H9 (cell line): ENCODE results near the gene CARTPT. TPM values are rescaled to one million over a fixed set of nuclear protein-coding genes. Genes with fewer than 3 reads are reported as not detected.

ENCODE experiments used
- DNase-seq: peaks from one replicate; pipeline ENCODE4 v3.0.0-alpha.2; 2017
- H2AFZ ChIP-seq: one replicate; pipeline ENCODE4 v1.6.1; 2013; ENCODE audit warnings: mild to moderate bottlenecking, low read length, control low read depth, moderate library complexity
- H2AK5ac ChIP-seq: 2 replicates; pipeline ENCODE4 v1.6.1; 2013; ENCODE audit warnings: low read length, control low read depth, mixed read lengths; ENCODE audit not compliant: insufficient read length
- H2BK120ac ChIP-seq: one replicate; pipeline ENCODE4 v1.6.1; 2013; ENCODE audit warnings: low read depth, mild to moderate bottlenecking, low read length, control low read depth, inconsistent platforms; ENCODE audit not compliant: poor library complexity, severe bottlenecking
- H2BK12ac ChIP-seq: 2 replicates; pipeline ENCODE4 v1.6.1; 2013; ENCODE audit warnings: low read length, control low read depth, mixed read lengths, low read depth; ENCODE audit not compliant: insufficient read length
- H2BK15ac ChIP-seq: 2 replicates; pipeline ENCODE4 v1.6.1; 2013; ENCODE audit warnings: low read depth, low read length, control low read depth
- H2BK20ac ChIP-seq: one replicate; pipeline ENCODE4 v1.6.1; 2013; ENCODE audit warnings: low read depth, mild to moderate bottlenecking, low read length, control low read depth, inconsistent platforms; ENCODE audit not compliant: poor library complexity, severe bottlenecking
- H2BK5ac ChIP-seq: 2 replicates; pipeline ENCODE4 v1.6.1; 2013; ENCODE audit warnings: low read length, control low read depth, mixed read lengths; ENCODE audit not compliant: insufficient read length
- H3K14ac ChIP-seq: 2 replicates; pipeline ENCODE4 v1.6.1; 2013; ENCODE audit warnings: low read length, control low read depth; ENCODE audit not compliant: insufficient read depth
- H3K18ac ChIP-seq: 2 replicates; pipeline ENCODE4 v1.6.1; 2013; ENCODE audit warnings: low read depth, mild to moderate bottlenecking, mixed read lengths, low read length, control low read depth; ENCODE audit not compliant: insufficient read length
- H3K23ac ChIP-seq: 2 replicates; pipeline ENCODE4 v1.6.1; 2013; ENCODE audit warnings: low read length, control low read depth, mixed read lengths, low read depth; ENCODE audit not compliant: insufficient read length
- H3K23me2 ChIP-seq: 2 replicates; pipeline ENCODE4 v1.6.1; 2013; ENCODE audit warnings: low read depth, mild to moderate bottlenecking, mixed read lengths, low read length, control low read depth; ENCODE audit not compliant: insufficient read length, poor library complexity, severe bottlenecking
- H3K27ac ChIP-seq: 2 replicates; pipeline ENCODE4 v1.5.1; 2013; ENCODE audit warnings: low read length, control low read depth, mixed read lengths, low read depth; ENCODE audit not compliant: insufficient read length
- H3K27me3 ChIP-seq: 2 replicates; pipeline ENCODE4 v1.6.1; 2013; ENCODE audit warnings: low read length, control low read depth, inconsistent platforms; ENCODE audit not compliant: insufficient read depth
- H3K4ac ChIP-seq: 2 replicates; pipeline ENCODE4 v1.6.1; 2013; ENCODE audit warnings: low read depth, mild to moderate bottlenecking, control low read depth, inconsistent platforms, low read length, moderate library complexity
- H3K4me1 ChIP-seq: 2 replicates; pipeline ENCODE4 v1.6.1; 2013; ENCODE audit warnings: low read length, control low read depth, inconsistent platforms; ENCODE audit not compliant: insufficient read depth
- H3K4me2 ChIP-seq: 2 replicates; pipeline ENCODE4 v1.6.1; 2013; ENCODE audit warnings: low read length, control low read depth, mixed read lengths; ENCODE audit not compliant: insufficient read length, insufficient read depth
- H3K56ac ChIP-seq: 2 replicates; pipeline ENCODE4 v1.6.1; 2013; ENCODE audit warnings: low read depth, mild to moderate bottlenecking, mixed read lengths, low read length, control low read depth; ENCODE audit not compliant: insufficient read length
- H3K79me1 ChIP-seq: 2 replicates; pipeline ENCODE4 v1.6.1; 2013; ENCODE audit warnings: low read depth, mild to moderate bottlenecking, moderate library complexity, low read length, control low read depth, inconsistent platforms; ENCODE audit not compliant: insufficient read depth, poor library complexity, severe bottlenecking
- H3K79me2 ChIP-seq: 2 replicates; pipeline ENCODE4 v1.6.1; 2013; ENCODE audit warnings: low read length, control low read depth, inconsistent platforms; ENCODE audit not compliant: insufficient read depth
- H3K9ac ChIP-seq: 2 replicates; pipeline ENCODE4 v1.6.1; 2013; ENCODE audit warnings: low read length, control low read depth, mixed read lengths; ENCODE audit not compliant: insufficient read length; ENCODE audit errors: extremely low read depth
- H3K9me3 ChIP-seq: one replicate; pipeline ENCODE4 v1.6.1; 2013; ENCODE audit warnings: low read depth, low read length, inconsistent platforms; ENCODE audit not compliant: control insufficient read depth
- H3T11ph ChIP-seq: one replicate; pipeline ENCODE4 v1.6.1; 2013; ENCODE audit warnings: mild to moderate bottlenecking, low read length, control low read depth, inconsistent platforms
- H4K20me1 ChIP-seq: one replicate; pipeline ENCODE4 v1.6.1; 2013; ENCODE audit not compliant: control insufficient read depth, insufficient read length, insufficient read depth
- H4K5ac ChIP-seq: 2 replicates; pipeline ENCODE4 v1.6.1; 2013; ENCODE audit warnings: low read depth, mild to moderate bottlenecking, mixed read lengths, low read length, control low read depth; ENCODE audit not compliant: insufficient read length
- H4K8ac ChIP-seq: replicated peaks from 2 replicates; pipeline ENCODE4 v1.6.1; 2013; ENCODE audit warnings: low read length, control low read depth, mixed read lengths, low read depth; ENCODE audit not compliant: insufficient read length
- H4K91ac ChIP-seq: 2 replicates; pipeline ENCODE4 v1.6.1; 2013; ENCODE audit warnings: low read depth, mild to moderate bottlenecking, moderate library complexity, mixed read lengths, low read length, control low read depth; ENCODE audit not compliant: insufficient read length
- H3K27ac Mint-ChIP-seq, 3 experiments: 2 replicates in 2 of 3; 3 replicates in 1 of 3; pipeline ENCODE4 v1.8.0; 2020 to 2021; ENCODE audit warnings: mixed read lengths in 3 of 3, mild to moderate bottlenecking in 1 of 3, moderate library complexity in 1 of 3
- H3K27me3 Mint-ChIP-seq: 2 replicates; pipeline ENCODE4 v1.8.0; 2021; ENCODE audit warnings: low read depth, mild to moderate bottlenecking, moderate library complexity, mixed read lengths
- H3K36me3 Mint-ChIP-seq, 3 experiments: 2 replicates in 2 of 3; 3 replicates in 1 of 3; pipeline ENCODE4 v1.8.0; 2020 to 2021; ENCODE audit warnings: low read depth in 3 of 3, mixed read lengths in 3 of 3; ENCODE audit not compliant: insufficient read depth in 1 of 3
- H3K4me1 Mint-ChIP-seq, 2 experiments: 2 replicates each; pipeline ENCODE4 v1.8.0; 2020; ENCODE audit warnings: mixed read lengths in 2 of 2
- H3K4me3 Mint-ChIP-seq, 2 experiments: 2 replicates in 1 of 2; 3 replicates in 1 of 2; pipeline ENCODE4 v1.8.0; 2020 to 2021; ENCODE audit warnings: mild to moderate bottlenecking in 2 of 2, mixed read lengths in 2 of 2, moderate library complexity in 1 of 2
- H3K9me3 Mint-ChIP-seq, 2 experiments: 2 replicates in 1 of 2; 3 replicates in 1 of 2; pipeline ENCODE4 v1.8.0; 2020; ENCODE audit warnings: mild to moderate bottlenecking in 2 of 2, mixed read lengths in 2 of 2, moderate library complexity in 1 of 2
- CTCF ChIP-seq: fragments of 200-600 bp; sonication (generic); conservative IDR thresholded peaks from 3 replicates; pipeline ENCODE4 v1.8.0; 2021; ENCODE audit warnings: antibody characterized with exemption, mild to moderate bottlenecking
- WGBS: extraction: QIAGEN DNeasy Blood & Tissue Kit; methylation state at CpG from one replicate; pipeline ENCODE4 v1.1.7; 2013; ENCODE audit warnings: missing lambda C conversion rate, low lambda C conversion rate, mixed read lengths; ENCODE audit not compliant: insufficient read length; ENCODE audit errors: extremely low coverage; 5-methylcytosine and 5-hydroxymethylcytosine counted together
- total RNA-seq: library from RNA; stranded (reverse); gene quantifications from 2 replicates; pipeline ENCODE4 v1.2.1, GENCODE V29; 2021

Gene CARTPT
- total RNA-seq, 1 experiment from 2014 or later: not detected

GRCh38 chr5:71748360-71748759, 29.3 kb downstream of the CARTPT start:
- Mint-ChIP-seq H3K27me3 (no peaks in the 10 kb centered on the region), H3K27ac (no peak overlapping the region), H3K9me3 (no peaks in the 10 kb centered on the region), H3K4me3 (no peak overlapping the region), H3K4me1 (peaks cover 8 to 10% of the 10 kb centered on the region in 2 experiments), H3K36me3 (no peaks in the 10 kb centered on the region; a peak in 1 of 7 replicates)
- no peak overlapping the region for H2AFZ ChIP-seq
- no peak overlapping the region for H3K23ac ChIP-seq
- H3K14ac ChIP-seq: no peak overlapping the region
- H3K79me2 ChIP-seq: no peaks in the 10 kb centered on the region
- H2BK120ac ChIP-seq: no peak overlapping the region
- no peak overlapping the region for H3K18ac ChIP-seq
- no peak for DNase-seq
- H3K9me3 ChIP-seq: no peaks in the 10 kb centered on the region
- H2AK5ac ChIP-seq: no peak overlapping the region
- H4K20me1 ChIP-seq: no peaks in the 10 kb centered on the region
- no peak overlapping the region for H4K5ac ChIP-seq
- H3K4me2 ChIP-seq: no peak overlapping the region
- no peak for TF ChIP-seq CTCF
- H4K8ac ChIP-seq: no peak overlapping the region
- no peaks in the 10 kb centered on the region for H3K27me3 ChIP-seq
- H2BK15ac ChIP-seq: no peak overlapping the region
- no peak overlapping the region for H2BK20ac ChIP-seq
- H3K4me1 ChIP-seq: no peaks in the 10 kb centered on the region
- no peak overlapping the region for H3K9ac ChIP-seq
- no peak overlapping the region for H3K56ac ChIP-seq
- no peaks in the 10 kb centered on the region for H3K23me2 ChIP-seq
- H2BK5ac ChIP-seq: no peak overlapping the region
- no peak overlapping the region for H4K91ac ChIP-seq
- H3K27ac ChIP-seq: no peak overlapping the region
- H3K79me1 ChIP-seq: no peaks in the 10 kb centered on the region
- no peak overlapping the region for H3T11ph ChIP-seq
- WGBS: no CpG with 5 or more reads among the region's 11 CpGs
- no peak overlapping the region for H2BK12ac ChIP-seq
- no peak overlapping the region for H3K4ac ChIP-seq
